Tibial nerve (tissue), 4 donors: ENCODE results near the gene HACL1.

Source experiments
- EP300 ChIP-seq, 2 donors: sonication (generic); formaldehyde crosslinking; IDR thresholded peaks; one replicate each; pipeline ENCODE4 v1.6.1; 2017; ENCODE audit warnings: antibody characterized with exemption in 2 of 2, mild to moderate bottlenecking in 1 of 2
- POLR2A ChIP-seq, 2 donors: fragments of 450-650 bp; IDR thresholded peaks; one replicate each; pipeline ENCODE4 v1.6.1; 2017; ENCODE audit warnings: antibody characterized with exemption in 2 of 2, mild to moderate bottlenecking in 2 of 2, moderate library complexity in 2 of 2
- TF ChIP-seq, protein P1 (sequence below), 5 experiments: fragments of 200-600 bp in 3 of 5; fragments of 450-650 bp in 2 of 5; sonication (generic) in 3 of 5; IDR thresholded peaks; one replicate each; pipeline ENCODE4 v1.5.1; 2016 to 2019; ENCODE audit warnings: antibody characterized with exemption in 5 of 5, mild to moderate bottlenecking in 3 of 5, moderate library complexity in 2 of 5

DNA sequence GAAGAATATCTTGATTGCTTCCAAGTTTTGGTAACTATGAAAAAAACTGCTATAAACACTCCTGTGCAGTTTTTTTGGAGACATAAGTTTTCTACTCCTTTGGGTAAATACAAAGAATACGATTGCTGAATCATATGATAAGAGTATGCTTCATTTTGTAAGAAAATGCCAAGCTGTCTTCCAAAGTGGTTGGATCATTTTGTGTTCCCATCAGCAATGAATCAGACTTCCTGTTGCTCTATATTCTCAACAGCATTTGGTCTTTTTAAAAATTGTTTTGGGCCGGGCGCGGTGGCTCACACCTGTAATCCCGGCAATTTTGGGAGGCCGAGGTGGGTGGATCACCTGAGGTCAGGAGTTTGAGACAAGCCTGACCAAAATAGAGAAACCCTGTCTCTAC lies 14.7 kb upstream of the HACL1 start:
- TF ChIP-seq, protein P1, sequence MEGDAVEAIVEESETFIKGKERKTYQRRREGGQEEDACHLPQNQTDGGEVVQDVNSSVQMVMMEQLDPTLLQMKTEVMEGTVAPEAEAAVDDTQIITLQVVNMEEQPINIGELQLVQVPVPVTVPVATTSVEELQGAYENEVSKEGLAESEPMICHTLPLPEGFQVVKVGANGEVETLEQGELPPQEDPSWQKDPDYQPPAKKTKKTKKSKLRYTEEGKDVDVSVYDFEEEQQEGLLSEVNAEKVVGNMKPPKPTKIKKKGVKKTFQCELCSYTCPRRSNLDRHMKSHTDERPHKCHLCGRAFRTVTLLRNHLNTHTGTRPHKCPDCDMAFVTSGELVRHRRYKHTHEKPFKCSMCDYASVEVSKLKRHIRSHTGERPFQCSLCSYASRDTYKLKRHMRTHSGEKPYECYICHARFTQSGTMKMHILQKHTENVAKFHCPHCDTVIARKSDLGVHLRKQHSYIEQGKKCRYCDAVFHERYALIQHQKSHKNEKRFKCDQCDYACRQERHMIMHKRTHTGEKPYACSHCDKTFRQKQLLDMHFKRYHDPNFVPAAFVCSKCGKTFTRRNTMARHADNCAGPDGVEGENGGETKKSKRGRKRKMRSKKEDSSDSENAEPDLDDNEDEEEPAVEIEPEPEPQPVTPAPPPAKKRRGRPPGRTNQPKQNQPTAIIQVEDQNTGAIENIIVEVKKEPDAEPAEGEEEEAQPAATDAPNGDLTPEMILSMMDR (IDR thresholded peaks at IDR 0.05), result no peak
- no peak for TF ChIP-seq POLR2A (IDR thresholded peaks at IDR 0.05)
- no peak for TF ChIP-seq EP300 (IDR thresholded peaks at IDR 0.05)
